Right lobe of liver (tissue), 6 donors: ENCODE measurements around the gene CDC26. TPM values are rescaled to one million over a fixed set of nuclear protein-coding genes. Genes with fewer than 3 reads are reported as not detected.
A peak's percentile ranks its signal among the peaks of the same experiment; 100 is the strongest.

Experiments used
- ATAC-seq, 4 donors: fragments of 200-7000 bp; cut with Tn5 transposase; one replicate each; pipeline ENCODE4 v1.9.1; 2020; ENCODE audit warnings: mild to moderate bottlenecking in 4 of 4, moderate library complexity in 4 of 4
- DNase-seq, 3 donors: peaks; one replicate each; pipeline ENCODE4 v3.0.0-alpha.2; 2020
- H3K27ac ChIP-seq, 3 donors: fragments of 200-600 bp; one replicate each; pipeline ENCODE4 v1.8.0; 2022
- H3K27me3 ChIP-seq, 2 donors: fragments of 200-600 bp; one replicate each; pipeline ENCODE4 v1.8.0; 2022
- H3K36me3 ChIP-seq, 4 donors: fragments of 200-600 bp; sonication (generic) in 1 of 4; one replicate each; pipeline versions ENCODE4 v1.5.1 to v1.8.0; 2017 to 2022; ENCODE audit warnings: control low read depth in 1 of 4
- H3K4me1 ChIP-seq, 4 donors: fragments of 200-600 bp; sonication (generic) in 1 of 4; one replicate each; pipeline versions ENCODE4 v1.5.1 to v1.8.0; 2017 to 2022; ENCODE audit warnings: control low read depth in 1 of 4
- H3K4me3 ChIP-seq, 3 donors: fragments of 200-600 bp; one replicate each; pipeline ENCODE4 v1.8.0; 2022
- H3K9me3 ChIP-seq, 4 donors: fragments of 200-600 bp; sonication (generic) in 1 of 4; one replicate each; pipeline versions ENCODE4 v1.5.1 to v1.8.0; 2017 to 2022; ENCODE audit warnings: control low read depth in 1 of 4
- CTCF ChIP-seq, 4 donors: fragments of 200-600 bp in 3 of 4; fragments of 450-650 bp in 1 of 4; IDR thresholded peaks; one replicate each; pipeline versions ENCODE4 v1.5.1 to v1.8.0; 2016 to 2022; ENCODE audit warnings: antibody characterized with exemption in 4 of 4, mild to moderate bottlenecking in 2 of 4
- POLR2A ChIP-seq: fragments of 450-650 bp; IDR thresholded peaks from one replicate; pipeline ENCODE4 v1.6.1; 2017; ENCODE audit warnings: antibody characterized with exemption, mild to moderate bottlenecking
- WGBS: methylation state at CpG from one replicate; pipeline ENCODE4 v1.1.6; 2018; ENCODE audit warnings: low coverage, low lambda C conversion rate; ENCODE audit not compliant: insufficient coverage; ENCODE audit errors: missing lambda C conversion rate; 5-methylcytosine and 5-hydroxymethylcytosine counted together
- intact Hi-C, 2 donors: fragments of 100-400 bp; cut with DNase I; formaldehyde crosslinking; loops; one replicate each; pipeline versions ENCODE4 v1.11.2 to v1.14.1; 2022
- total RNA-seq, 6 experiments: library from RNA; depleted of rRNA in 2 of 6; stranded (reverse); fragments of >200 nt in 2 of 6; fragmentation: NEBNext Ultra II Directional in 3 of 6; extraction: Animal tissue kit (Norgen Biotek cat#: 25700) in 3 of 6; gene quantifications; one replicate each; pipeline versions ENCODE4 v1.1.0 to v1.2.4, GENCODE V29; 2016 to 2023
- donor health status: DM: no; HTN: yes; CAD: no.
- donor health status: DM: no; HTN: no; CAD: no.
- donor health status: DM: no; HTN: no; CAD: no.
- donor health status: DM: no; HTN: yes; CAD: no.
- donor health status: DM: no; HTN: yes; CAD: no.

Gene CDC26
- total RNA-seq, 6 experiments from 2014 or later = 16.0 to 21.7 (median 18.5) TPM

DNA sequence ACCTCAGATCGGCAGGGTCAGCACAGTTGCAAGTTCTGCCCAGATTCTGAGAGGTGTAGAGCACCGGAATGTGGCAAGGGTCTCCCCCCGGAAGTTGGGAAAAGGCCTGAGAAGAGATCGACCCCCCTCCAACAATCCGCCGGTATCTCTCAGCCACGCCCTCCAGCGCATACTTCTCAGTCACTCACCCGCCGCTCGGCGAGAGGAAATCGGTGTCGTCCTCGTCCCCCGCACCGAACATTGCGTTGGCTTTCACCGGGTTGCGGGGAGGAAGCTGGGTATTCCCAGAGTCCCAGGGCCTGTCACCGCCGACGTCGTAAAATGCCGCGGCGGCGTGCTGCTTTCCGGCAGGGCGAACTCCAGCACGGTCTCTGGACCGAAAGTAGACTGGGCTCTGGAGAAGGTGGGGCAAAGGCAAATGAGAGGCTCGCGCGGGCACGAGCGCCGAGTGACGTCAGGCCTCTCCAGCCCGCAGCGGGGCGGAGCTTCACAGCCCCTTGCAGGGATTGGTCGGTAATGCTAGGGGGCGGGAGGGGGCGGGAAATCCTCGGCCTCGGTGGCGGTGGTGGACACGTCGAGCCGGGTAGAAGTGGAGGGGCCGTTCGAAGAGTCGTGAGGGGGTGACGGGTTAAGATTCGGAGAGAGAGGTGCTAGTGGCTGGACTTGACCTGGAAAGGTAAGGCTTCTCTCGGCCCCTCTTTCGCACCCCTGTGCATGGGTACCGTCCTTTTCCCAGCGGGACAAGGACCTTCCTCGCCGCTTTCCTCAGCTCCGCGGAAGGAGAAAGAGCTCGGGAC lies 54.2 kb downstream of the CDC26 start, which contains the start of the genes FKBP15 and SLC31A1:
Gene FKBP15 (minus strand): TSS at position 275 of the 797 bp plus-strand sequence. CDS start 34 bp downstream, at position 241.
Gene SLC31A1 (plus strand): TSS at position 542 of the 797 bp plus-strand sequence. CDS start 34,605 bp downstream, outside the sequence.
- no peak for TF ChIP-seq CTCF (IDR thresholded peaks at IDR 0.05)
- TF ChIP-seq POLR2A = peak; percentile 95
- Histone ChIP-seq H3K4me3 (peak within 1 kb of the TSS; percentile 73 to 94 (median 91)), H3K4me1 (peaks cover 0 to 40% (median 7%) of the 10 kb centered on the region in 4 donors), H3K27me3 (no peaks in the 10 kb centered on the region), H3K27ac (peak within 1 kb of the TSS; percentile 91 to 95 (median 92)), H3K36me3 (peaks cover 0 to 7% (median 0%) of the 10 kb centered on the region in 4 donors), H3K9me3 (no peaks in the 10 kb centered on the region)
- intact Hi-C loops = loop anchor here in 1 of 2 donors (5.0 kb wide), 1 partner anchor 46 kb away; no protein-coding TSS in a partner anchor
- WGBS = 0% methylated on average over 1 of the region's 65 CpGs
- ATAC-seq (peak; percentile 96 to 99 (median 96)), DNase-seq (peak; percentile 98 to 99 (median 99))

- no peak for ATAC-seq
- H3K4me1 ChIP-seq = peaks cover 0 to 37% (median 7%) of the 10 kb centered on the region in 4 donors
- intact Hi-C loops = loop anchor here in 1 of 2 donors (5.0 kb wide), 1 partner anchor 47 kb away; no protein-coding TSS in a partner anchor
Observed at GRCh38 chr9:113220467-113221002, 54.8 kb downstream of the CDC26 start.

GRCh38 chr9:113219969-113220368 lies 55.4 kb downstream of the CDC26 start:
- DNase-seq (no peak), ATAC-seq (no peak)
- peak overlapping the region in 2 of 3 donors; percentile 7 to 80 for H3K27ac ChIP-seq
- H3K4me1 ChIP-seq = peaks cover 0 to 34% (median 7%) of the 10 kb centered on the region in 4 donors
- no peaks in the 10 kb centered on the region for H3K27me3 ChIP-seq
- peaks cover 0 to 6% (median 0%) of the 10 kb centered on the region in 4 donors for H3K36me3 ChIP-seq
- intact Hi-C loops = loop anchor here in 1 of 2 donors (5.0 kb wide), 1 partner anchor 47 kb away; no protein-coding TSS in a partner anchor
- peak overlapping the region; percentile 53 to 91 (median 73) for H3K4me3 ChIP-seq
- TF ChIP-seq POLR2A = no peak
- no peak for TF ChIP-seq CTCF (IDR thresholded peaks at IDR 0.05)
- no peaks in the 10 kb centered on the region for H3K9me3 ChIP-seq
- 16% methylated on average over 1 of the region's 1 CpG for whole genome bisulfite sequencing

More at GRCh38 chr9:113220467-113221002, 54.8 kb downstream of the CDC26 start:
- 3% methylated on average over 8 of the region's 11 CpGs for WGBS
- Histone ChIP-seq H3K27ac (peak overlapping the region; percentile 78 to 81 (median 80)), H3K4me3 (peak overlapping the region; percentile 53 to 91 (median 73)), H3K27me3 (no peaks in the 10 kb centered on the region), H3K9me3 (no peaks in the 10 kb centered on the region), H3K36me3 (peaks cover 0 to 7% (median 0%) of the 10 kb centered on the region in 4 donors)
- TF ChIP-seq CTCF (IDR thresholded peaks at IDR 0.05) (no peak), POLR2A (no peak)
- DNase-seq = no peak

- ATAC-seq (no peak), DNase-seq (no peak)
- 55% methylated on average over 3 of the region's 3 CpGs for WGBS
- Histone ChIP-seq H3K27ac (peak overlapping the region in 2 of 3 donors; percentile 7 to 80), H3K36me3 (no peaks in the 10 kb centered on the region), H3K27me3 (no peaks in the 10 kb centered on the region), H3K4me1 (peaks cover 0 to 29% (median 7%) of the 10 kb centered on the region in 4 donors), H3K4me3 (no peak overlapping the region), H3K9me3 (no peaks in the 10 kb centered on the region)
- intact Hi-C loops = no loop called here
- TF ChIP-seq CTCF (IDR thresholded peaks at IDR 0.05) (no peak), POLR2A (no peak)
Observed at GRCh38 chr9:113219186-113219936, 56.0 kb downstream of the CDC26 start.
